ENCODE measurements around the gene CLDN17.

DNA sequence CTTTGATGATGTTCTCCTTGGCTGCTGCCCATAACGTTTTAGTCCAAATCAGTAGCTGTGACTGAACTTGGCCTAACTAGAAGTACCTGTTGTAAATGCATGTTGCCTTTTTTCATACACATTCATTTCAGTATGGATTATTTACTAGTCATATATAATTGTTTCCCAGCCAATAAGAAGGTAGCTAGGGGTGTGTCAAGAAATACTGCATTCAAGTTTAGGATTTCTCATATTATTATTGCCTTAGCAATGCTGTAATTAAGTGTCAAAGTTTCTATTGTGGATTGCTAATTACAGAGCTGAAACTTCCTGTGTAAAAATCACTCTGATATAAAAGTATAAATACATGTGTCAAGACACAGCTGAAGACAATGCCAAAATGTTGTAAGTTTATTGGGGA lies at the start of gene CLDN17:
- TF ChIP-seq, protein P1, sequence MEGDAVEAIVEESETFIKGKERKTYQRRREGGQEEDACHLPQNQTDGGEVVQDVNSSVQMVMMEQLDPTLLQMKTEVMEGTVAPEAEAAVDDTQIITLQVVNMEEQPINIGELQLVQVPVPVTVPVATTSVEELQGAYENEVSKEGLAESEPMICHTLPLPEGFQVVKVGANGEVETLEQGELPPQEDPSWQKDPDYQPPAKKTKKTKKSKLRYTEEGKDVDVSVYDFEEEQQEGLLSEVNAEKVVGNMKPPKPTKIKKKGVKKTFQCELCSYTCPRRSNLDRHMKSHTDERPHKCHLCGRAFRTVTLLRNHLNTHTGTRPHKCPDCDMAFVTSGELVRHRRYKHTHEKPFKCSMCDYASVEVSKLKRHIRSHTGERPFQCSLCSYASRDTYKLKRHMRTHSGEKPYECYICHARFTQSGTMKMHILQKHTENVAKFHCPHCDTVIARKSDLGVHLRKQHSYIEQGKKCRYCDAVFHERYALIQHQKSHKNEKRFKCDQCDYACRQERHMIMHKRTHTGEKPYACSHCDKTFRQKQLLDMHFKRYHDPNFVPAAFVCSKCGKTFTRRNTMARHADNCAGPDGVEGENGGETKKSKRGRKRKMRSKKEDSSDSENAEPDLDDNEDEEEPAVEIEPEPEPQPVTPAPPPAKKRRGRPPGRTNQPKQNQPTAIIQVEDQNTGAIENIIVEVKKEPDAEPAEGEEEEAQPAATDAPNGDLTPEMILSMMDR (IDR thresholded peaks at IDR 0.05), result no peak
- TF ChIP-seq POLR2A (IDR thresholded peaks at IDR 0.05), result no peak

All from adrenal gland (tissue), 5 donors.